K562 (cell line): ENCODE measurements around the gene TGFB1I1. TPM values are rescaled to one million over a fixed set of nuclear protein-coding genes. Genes with fewer than 3 reads are reported as not detected.

Experiments used
- BCOR ChIP-seq: fragments of 450-650 bp; IDR thresholded peaks from 2 replicates; pipeline ENCODE4 v1.6.1; 2016
- CREB1 ChIP-seq, 2 experiments: sonication (generic) in 1 of 2; formaldehyde crosslinking in 1 of 2; IDR thresholded peaks; 2 replicates each; pipeline versions ENCODE4 v1.6.1 to v1.8.0; 2012 to 2022; ENCODE audit warnings: inconsistent platforms in 1 of 2, mild to moderate bottlenecking in 1 of 2, missing genetic modification reagents in 1 of 2, moderate library complexity in 1 of 2
- RFX5 ChIP-seq: IDR thresholded peaks from 2 replicates; pipeline ENCODE4 v1.6.1; 2011; ENCODE audit warnings: low read depth, mild to moderate bottlenecking, improper control_type of control experiment, low read length
- TRIM28 ChIP-seq: fragments of 450-650 bp; IDR thresholded peaks from 2 replicates; pipeline ENCODE4 v1.6.1; 2017
- ZNF584 ChIP-seq: fragments of 200-800 bp; sonication (Bioruptor generic); IDR thresholded peaks from 2 replicates; pipeline ENCODE4 v1.6.1; 2016; ENCODE audit warnings: low read depth, mild to moderate bottlenecking, missing genetic modification characterization, missing compliant biosample characterization
- polyA plus RNA-seq, 8 experiments: library from polyadenylated mRNA; depleted of rRNA in 4 of 8; stranded (reverse) in 5 of 8; unstranded in 3 of 8; fragments of >200 nt; fragmentation: Nextera tagmentation in 2 of 8; fragmentation: Illumina TruSeq in 1 of 8; extraction: Ambion mirVana in 2 of 8; extraction: Trizol in 1 of 8; gene quantifications; 2 replicates each; pipeline versions ENCODE4 v1.2.1 to v1.2.3, GENCODE V29; 2011 to 2014; ENCODE audit warnings: inconsistent platforms in 1 of 8, missing spikeins in 1 of 8
- total RNA-seq, 7 experiments: library from RNA; depleted of rRNA in 6 of 7; stranded (reverse); fragments of >200 nt in 6 of 7; fragmentation: Illumina TruSeq in 2 of 7; extraction: Trizol in 2 of 7; gene quantifications; 2 replicates each; pipeline versions ENCODE4 v1.2.1 to v1.2.3, GENCODE V29; 2011 to 2021; ENCODE audit warnings: low replicate concordance in 1 of 7
- TF ChIP-seq, protein P1 (sequence below): sonication (generic); IDR thresholded peaks from 2 replicates; pipeline ENCODE4 v1.6.1; 2016
- TF ChIP-seq, protein P2 (sequence below), 2 experiments: fragments of 450-650 bp; IDR thresholded peaks; 2 replicates each; pipeline ENCODE4 v1.6.1; 2018; ENCODE audit warnings: mild to moderate bottlenecking in 2 of 2, low read depth in 1 of 2; ENCODE audit not compliant: partially characterized antibody in 2 of 2
- TF ChIP-seq, protein P3 (sequence below), 2 experiments: fragments of 450-650 bp in 1 of 2; sonication (generic) in 1 of 2; formaldehyde crosslinking in 1 of 2; IDR thresholded peaks; 2 replicates each; pipeline versions ENCODE4 v1.7.1 to v1.9.0; 2016 to 2022; ENCODE audit warnings: inconsistent platforms in 1 of 2, mild to moderate bottlenecking in 1 of 2, missing genetic modification reagents in 1 of 2

Gene TGFB1I1
- total and polyA plus RNA-seq, 9 of the 15 experiments (the other 6 are each of a cell fraction or from before 2014, with no cell fraction given), result 0.04 to 0.91 (median 0.19) TPM

DNA sequence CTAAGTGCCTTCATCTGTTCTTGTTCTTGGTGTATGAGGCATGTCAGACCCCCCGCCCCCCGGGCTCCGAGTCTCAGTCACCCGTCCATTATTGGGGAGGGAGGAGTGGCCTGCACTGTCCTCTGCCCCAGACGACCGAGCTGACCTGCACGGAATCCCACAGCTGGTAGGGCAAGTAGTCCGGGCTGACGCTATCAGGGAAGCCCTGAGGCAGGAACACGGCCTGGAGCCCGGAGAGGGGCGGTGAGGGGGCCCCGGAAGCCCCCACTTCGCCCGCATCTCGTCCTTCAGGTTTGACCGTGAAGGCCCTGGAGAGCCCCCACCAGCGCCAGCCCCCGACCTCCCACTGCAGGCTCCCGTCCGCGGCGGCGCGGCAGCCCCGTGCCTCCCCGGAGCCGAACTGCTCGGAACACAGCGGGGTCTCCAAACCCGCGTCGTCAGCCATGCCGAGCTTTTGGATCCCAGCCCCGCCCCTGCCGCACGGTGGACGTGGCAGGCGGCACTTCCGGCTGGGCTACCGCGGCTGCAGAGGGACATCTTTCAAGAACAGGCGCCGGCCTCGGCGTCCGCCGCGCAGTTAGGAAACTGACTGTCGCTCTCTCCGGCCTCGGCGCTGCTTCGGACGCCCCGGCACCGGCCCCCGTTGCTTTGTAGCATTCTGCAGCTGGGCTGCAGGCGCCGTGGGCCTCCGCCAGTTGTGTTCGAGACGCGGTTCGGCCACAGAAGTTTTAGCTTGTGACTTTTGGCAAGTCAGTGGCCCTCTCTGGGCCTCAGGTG lies 36.2 kb downstream of the TGFB1I1 start, which contains the start of gene RUSF1 (continued):
- TF ChIP-seq, protein P1, sequence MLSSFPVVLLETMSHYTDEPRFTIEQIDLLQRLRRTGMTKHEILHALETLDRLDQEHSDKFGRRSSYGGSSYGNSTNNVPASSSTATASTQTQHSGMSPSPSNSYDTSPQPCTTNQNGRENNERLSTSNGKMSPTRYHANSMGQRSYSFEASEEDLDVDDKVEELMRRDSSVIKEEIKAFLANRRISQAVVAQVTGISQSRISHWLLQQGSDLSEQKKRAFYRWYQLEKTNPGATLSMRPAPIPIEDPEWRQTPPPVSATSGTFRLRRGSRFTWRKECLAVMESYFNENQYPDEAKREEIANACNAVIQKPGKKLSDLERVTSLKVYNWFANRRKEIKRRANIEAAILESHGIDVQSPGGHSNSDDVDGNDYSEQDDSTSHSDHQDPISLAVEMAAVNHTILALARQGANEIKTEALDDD, result no peak
- TF ChIP-seq, protein P2, sequence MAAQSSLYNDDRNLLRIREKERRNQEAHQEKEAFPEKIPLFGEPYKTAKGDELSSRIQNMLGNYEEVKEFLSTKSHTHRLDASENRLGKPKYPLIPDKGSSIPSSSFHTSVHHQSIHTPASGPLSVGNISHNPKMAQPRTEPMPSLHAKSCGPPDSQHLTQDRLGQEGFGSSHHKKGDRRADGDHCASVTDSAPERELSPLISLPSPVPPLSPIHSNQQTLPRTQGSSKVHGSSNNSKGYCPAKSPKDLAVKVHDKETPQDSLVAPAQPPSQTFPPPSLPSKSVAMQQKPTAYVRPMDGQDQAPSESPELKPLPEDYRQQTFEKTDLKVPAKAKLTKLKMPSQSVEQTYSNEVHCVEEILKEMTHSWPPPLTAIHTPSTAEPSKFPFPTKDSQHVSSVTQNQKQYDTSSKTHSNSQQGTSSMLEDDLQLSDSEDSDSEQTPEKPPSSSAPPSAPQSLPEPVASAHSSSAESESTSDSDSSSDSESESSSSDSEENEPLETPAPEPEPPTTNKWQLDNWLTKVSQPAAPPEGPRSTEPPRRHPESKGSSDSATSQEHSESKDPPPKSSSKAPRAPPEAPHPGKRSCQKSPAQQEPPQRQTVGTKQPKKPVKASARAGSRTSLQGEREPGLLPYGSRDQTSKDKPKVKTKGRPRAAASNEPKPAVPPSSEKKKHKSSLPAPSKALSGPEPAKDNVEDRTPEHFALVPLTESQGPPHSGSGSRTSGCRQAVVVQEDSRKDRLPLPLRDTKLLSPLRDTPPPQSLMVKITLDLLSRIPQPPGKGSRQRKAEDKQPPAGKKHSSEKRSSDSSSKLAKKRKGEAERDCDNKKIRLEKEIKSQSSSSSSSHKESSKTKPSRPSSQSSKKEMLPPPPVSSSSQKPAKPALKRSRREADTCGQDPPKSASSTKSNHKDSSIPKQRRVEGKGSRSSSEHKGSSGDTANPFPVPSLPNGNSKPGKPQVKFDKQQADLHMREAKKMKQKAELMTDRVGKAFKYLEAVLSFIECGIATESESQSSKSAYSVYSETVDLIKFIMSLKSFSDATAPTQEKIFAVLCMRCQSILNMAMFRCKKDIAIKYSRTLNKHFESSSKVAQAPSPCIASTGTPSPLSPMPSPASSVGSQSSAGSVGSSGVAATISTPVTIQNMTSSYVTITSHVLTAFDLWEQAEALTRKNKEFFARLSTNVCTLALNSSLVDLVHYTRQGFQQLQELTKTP (IDR thresholded peaks at IDR 0.05; ENCODE audit: low read depth in 1 of 2, partially characterized antibody in 2 of 2), result peak in 1 of 2 experiments; percentile 36
- no peak for TF ChIP-seq RFX5
- peak; percentile 38; the same call in 1 of the 2 replicates for TF ChIP-seq BCOR
- TF ChIP-seq CREB1 (IDR thresholded peaks at IDR 0.05), result peak; percentile 47
- TF ChIP-seq CREB1 (CRISPR knock-in tag; IDR thresholded peaks at IDR 0.05), result peak; percentile 74; the same call in 1 of the 2 replicates
- no peak for TF ChIP-seq ZNF584 (CRISPR knock-in tag)
- TF ChIP-seq, protein P3, sequence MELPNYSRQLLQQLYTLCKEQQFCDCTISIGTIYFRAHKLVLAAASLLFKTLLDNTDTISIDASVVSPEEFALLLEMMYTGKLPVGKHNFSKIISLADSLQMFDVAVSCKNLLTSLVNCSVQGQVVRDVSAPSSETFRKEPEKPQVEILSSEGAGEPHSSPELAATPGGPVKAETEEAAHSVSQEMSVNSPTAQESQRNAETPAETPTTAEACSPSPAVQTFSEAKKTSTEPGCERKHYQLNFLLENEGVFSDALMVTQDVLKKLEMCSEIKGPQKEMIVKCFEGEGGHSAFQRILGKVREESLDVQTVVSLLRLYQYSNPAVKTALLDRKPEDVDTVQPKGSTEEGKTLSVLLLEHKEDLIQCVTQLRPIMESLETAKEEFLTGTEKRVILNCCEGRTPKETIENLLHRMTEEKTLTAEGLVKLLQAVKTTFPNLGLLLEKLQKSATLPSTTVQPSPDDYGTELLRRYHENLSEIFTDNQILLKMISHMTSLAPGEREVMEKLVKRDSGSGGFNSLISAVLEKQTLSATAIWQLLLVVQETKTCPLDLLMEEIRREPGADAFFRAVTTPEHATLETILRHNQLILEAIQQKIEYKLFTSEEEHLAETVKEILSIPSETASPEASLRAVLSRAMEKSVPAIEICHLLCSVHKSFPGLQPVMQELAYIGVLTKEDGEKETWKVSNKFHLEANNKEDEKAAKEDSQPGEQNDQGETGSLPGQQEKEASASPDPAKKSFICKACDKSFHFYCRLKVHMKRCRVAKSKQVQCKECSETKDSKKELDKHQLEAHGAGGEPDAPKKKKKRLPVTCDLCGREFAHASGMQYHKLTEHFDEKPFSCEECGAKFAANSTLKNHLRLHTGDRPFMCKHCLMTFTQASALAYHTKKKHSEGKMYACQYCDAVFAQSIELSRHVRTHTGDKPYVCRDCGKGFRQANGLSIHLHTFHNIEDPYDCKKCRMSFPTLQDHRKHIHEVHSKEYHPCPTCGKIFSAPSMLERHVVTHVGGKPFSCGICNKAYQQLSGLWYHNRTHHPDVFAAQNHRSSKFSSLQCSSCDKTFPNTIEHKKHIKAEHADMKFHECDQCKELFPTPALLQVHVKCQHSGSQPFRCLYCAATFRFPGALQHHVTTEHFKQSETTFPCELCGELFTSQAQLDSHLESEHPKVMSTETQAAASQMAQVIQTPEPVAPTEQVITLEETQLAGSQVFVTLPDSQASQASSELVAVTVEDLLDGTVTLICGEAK (IDR thresholded peaks at IDR 0.05), result peak; percentile 80
- TF ChIP-seq, protein P3 (CRISPR knock-in tag; IDR thresholded peaks at IDR 0.05), result no peak
- peak; percentile 55; the same call in 1 of the 2 replicates for TF ChIP-seq TRIM28
